IgD-negative memory B cell (primary cell): ENCODE data around the gene TSPEAR. TPM values are rescaled to one million over a fixed set of nuclear protein-coding genes. Genes with fewer than 3 reads are reported as not detected.

Experiments
- H3K27ac Mint-ChIP-seq, 3 donors: one replicate each; pipeline ENCODE4 v1.8.0; 2020 to 2022; ENCODE audit warnings: mild to moderate bottlenecking in 3 of 3, mixed read lengths in 3 of 3, moderate library complexity in 1 of 3
- H3K27me3 Mint-ChIP-seq: one replicate; pipeline ENCODE4 v1.8.0; 2021; ENCODE audit warnings: mixed read lengths
- H3K36me3 Mint-ChIP-seq: one replicate; pipeline ENCODE4 v1.8.0; 2020; ENCODE audit warnings: mild to moderate bottlenecking, mixed read lengths
- H3K4me1 Mint-ChIP-seq, 3 donors: one replicate each; pipeline ENCODE4 v1.8.0; 2020 to 2022; ENCODE audit warnings: mixed read lengths in 3 of 3, mild to moderate bottlenecking in 1 of 3
- H3K4me3 Mint-ChIP-seq, 4 donors: one replicate each; pipeline ENCODE4 v1.8.0; 2020 to 2022; ENCODE audit warnings: mild to moderate bottlenecking in 4 of 4, mixed read lengths in 4 of 4, moderate library complexity in 3 of 4
- H3K9me3 Mint-ChIP-seq, 3 donors: one replicate each; pipeline ENCODE4 v1.8.0; 2020 to 2021; ENCODE audit warnings: mixed read lengths in 3 of 3, mild to moderate bottlenecking in 1 of 3
- polyA plus RNA-seq: library from polyadenylated mRNA; unstranded; fragments of 300-500 nt; fragmentation: Illumina TruSeq; gene quantifications from one replicate; pipeline ENCODE4 v1.2.3, GENCODE V29; 2021

TSPEAR gene
- polyA plus RNA-seq, 1 donor from 2014 or later: not detected

DNA sequence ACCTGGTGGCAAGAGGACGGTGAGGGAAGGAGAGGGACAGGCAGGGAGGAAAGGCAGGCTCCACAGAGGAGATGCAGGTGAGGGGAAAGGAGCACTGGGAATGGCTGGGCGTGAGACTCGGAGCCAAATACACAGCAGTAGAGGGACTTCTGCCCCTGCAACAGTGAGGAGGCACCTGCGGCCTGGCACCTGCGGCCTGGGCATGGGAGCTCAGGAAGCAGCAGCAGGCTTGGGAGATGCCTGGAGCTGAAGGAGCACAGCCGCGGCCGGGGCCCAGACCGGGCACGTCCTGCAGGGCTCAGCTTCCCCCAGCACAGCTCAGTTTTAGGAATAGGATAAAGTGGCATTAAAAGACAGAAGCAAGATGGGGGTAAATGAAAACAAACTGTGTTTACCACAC lies 20.9 kb upstream of the TSPEAR start:
- H3K36me3 Mint-ChIP-seq: no peaks in the 10 kb centered on the region
- H3K27ac Mint-ChIP-seq: no peak overlapping the region

DNA sequence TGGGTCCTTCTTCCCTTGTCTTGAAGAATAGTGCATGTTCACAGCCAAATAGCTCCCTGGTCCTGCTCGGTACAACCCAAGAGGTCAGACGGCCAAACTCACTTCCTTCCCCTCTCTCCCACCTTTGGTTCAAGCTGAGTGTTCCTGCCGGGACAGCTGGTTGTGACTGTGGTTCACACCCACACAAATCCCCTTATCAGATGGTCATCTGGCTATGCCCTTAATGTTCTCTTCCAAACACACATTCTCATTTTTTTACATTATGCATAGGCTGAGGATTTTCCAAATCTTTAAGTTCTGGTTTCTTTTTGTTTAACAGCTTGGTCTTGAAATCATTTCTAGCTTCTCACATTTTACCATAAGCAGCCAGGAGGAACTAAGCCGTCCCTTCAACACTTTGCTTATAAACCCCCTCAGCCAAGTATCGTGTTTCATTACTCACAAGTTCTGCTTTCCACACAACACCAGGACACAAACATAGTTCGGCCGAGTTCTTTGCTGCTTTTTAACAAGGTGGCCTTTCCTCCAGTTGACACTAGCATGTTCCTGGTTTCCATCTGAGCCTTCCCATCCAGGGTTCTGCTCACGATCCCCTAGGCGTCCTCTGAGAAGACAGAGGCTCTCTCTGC lies 19.7 kb upstream of the TSPEAR start:
- H3K27me3 Mint-ChIP-seq: peaks cover 16% of the 10 kb centered on the region
- H3K4me1 Mint-ChIP-seq: no peaks in the 10 kb centered on the region
- H3K4me3 Mint-ChIP-seq: no peak overlapping the region
- no peaks in the 10 kb centered on the region for H3K9me3 Mint-ChIP-seq
- peak overlapping the region in 1 of 3 donors; percentile 85 for H3K27ac Mint-ChIP-seq
- H3K36me3 Mint-ChIP-seq: no peaks in the 10 kb centered on the region

More for the DNA sequence above, 20.9 kb upstream of the TSPEAR start:
- no peaks in the 10 kb centered on the region for H3K4me1 Mint-ChIP-seq
- no peak overlapping the region for H3K4me3 Mint-ChIP-seq
- no peaks in the 10 kb centered on the region for H3K9me3 Mint-ChIP-seq
- peaks cover 11% of the 10 kb centered on the region for H3K27me3 Mint-ChIP-seq

- H3K4me3 Mint-ChIP-seq: no peak overlapping the region
- no peaks in the 10 kb centered on the region for H3K9me3 Mint-ChIP-seq
- peaks cover 19% of the 10 kb centered on the region for H3K27me3 Mint-ChIP-seq
- no peaks in the 10 kb centered on the region for H3K4me1 Mint-ChIP-seq
- no peak overlapping the region for H3K27ac Mint-ChIP-seq
- no peaks in the 10 kb centered on the region for H3K36me3 Mint-ChIP-seq
These were observed 18.6 kb upstream of the TSPEAR start for GRCh38 chr21:44730028-44730395.

DNA sequence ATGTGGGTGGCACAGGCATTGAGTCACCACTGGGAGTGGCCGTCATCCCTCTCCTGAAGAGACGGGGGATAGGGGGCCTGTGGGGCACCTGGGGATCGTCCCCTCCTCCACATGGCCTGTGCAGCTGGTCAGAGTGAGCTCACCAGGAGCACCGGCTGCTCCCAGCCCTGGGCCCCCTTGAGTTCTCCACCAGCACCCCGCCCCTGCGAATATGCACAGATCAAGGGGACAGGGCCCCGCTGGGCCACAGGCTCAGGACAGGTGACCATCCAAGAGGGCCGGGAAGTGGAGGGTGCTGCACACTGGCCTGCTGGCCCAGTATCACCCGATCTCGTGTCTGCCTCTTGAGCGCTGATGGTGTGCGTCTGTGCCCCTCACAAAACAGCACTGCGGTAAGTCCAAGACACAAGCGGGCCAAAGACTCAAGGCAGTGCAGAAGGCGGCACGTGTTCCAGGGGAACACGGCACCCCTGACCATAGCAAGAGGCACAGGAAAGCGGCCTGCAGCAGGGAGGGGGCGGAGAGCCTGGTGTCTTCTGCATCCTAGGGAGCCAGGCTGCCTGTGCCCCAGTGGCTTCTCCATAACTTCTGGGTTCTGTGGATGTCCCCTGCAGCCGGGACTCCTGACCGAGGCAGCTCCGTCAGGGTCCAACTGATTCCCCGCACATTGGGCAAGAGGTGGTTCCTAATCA lies 18.1 kb upstream of the TSPEAR start:
- Mint-ChIP-seq H3K36me3 (no peaks in the 10 kb centered on the region), H3K4me1 (no peaks in the 10 kb centered on the region), H3K27ac (no peak overlapping the region), H3K9me3 (no peaks in the 10 kb centered on the region), H3K27me3 (peaks cover 23% of the 10 kb centered on the region), H3K4me3 (no peak overlapping the region)

- Mint-ChIP-seq H3K36me3 (no peaks in the 10 kb centered on the region), H3K27me3 (peaks cover 28% of the 10 kb centered on the region), H3K4me1 (no peaks in the 10 kb centered on the region), H3K9me3 (peaks cover 0 to 2% (median 0%) of the 10 kb centered on the region in 3 donors), H3K27ac (no peak overlapping the region), H3K4me3 (no peak overlapping the region)
These were observed 17.3 kb upstream of the TSPEAR start for GRCh38 chr21:44728716-44729115.

DNA sequence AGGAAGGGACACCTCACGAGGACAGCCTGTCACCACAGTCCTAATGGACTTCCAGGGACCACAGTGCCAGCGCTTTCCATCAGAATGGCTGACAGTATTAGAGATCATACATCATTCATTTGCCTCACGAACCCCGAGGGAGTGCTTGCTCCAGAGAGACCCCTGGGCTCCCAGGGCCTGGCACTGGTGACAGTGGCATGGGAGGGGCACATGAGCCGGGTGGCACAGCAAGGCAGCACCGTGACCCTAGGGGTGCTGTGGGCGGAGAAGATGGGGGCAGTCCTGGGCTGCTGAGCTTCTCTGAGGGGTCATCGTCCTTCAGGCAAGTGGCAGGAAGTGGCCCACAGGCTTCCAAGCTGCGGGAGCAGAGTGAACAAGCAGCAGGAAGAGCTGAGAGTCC lies 16.4 kb upstream of the TSPEAR start:
- Mint-ChIP-seq H3K36me3 (no peaks in the 10 kb centered on the region), H3K4me1 (peaks cover 0 to 3% (median 3%) of the 10 kb centered on the region in 3 donors), H3K4me3 (no peak overlapping the region), H3K27me3 (peaks cover 35% of the 10 kb centered on the region), H3K9me3 (peaks cover 0 to 2% (median 0%) of the 10 kb centered on the region in 3 donors), H3K27ac (no peak overlapping the region)

DNA sequence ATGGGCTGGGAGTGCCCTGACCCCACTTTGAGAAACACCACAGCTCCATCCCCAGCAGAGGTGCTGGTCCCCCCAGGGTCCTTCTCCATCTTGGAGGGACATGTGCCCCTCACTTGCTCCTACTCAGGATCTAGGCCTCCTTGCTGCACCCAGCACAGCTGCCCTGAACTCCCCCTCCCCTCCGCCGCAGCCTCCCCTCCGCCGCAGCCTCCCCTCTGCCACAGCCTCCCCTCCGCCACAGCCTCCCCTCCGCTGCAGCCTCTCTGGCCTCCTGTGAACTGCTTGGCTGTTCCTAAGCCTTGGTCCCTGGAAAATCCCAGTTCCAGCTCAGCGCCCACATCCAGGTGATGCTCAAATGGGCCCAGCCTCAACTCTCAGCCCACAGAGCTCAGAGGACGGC lies 15.9 kb upstream of the TSPEAR start:
- Mint-ChIP-seq H3K9me3 (peaks cover 0 to 2% (median 0%) of the 10 kb centered on the region in 3 donors), H3K27me3 (peaks cover 39% of the 10 kb centered on the region), H3K36me3 (no peaks in the 10 kb centered on the region), H3K27ac (no peak overlapping the region), H3K4me3 (no peak overlapping the region), H3K4me1 (peaks cover 0 to 4% (median 3%) of the 10 kb centered on the region in 3 donors)

GRCh38 chr21:44726826-44727225 lies 15.5 kb upstream of the TSPEAR start:
- Mint-ChIP-seq H3K27ac (no peak overlapping the region), H3K27me3 (peaks cover 43% of the 10 kb centered on the region), H3K36me3 (no peaks in the 10 kb centered on the region), H3K4me1 (peaks cover 0 to 4% (median 3%) of the 10 kb centered on the region in 3 donors), H3K4me3 (no peak overlapping the region), H3K9me3 (peaks cover 0 to 2% (median 0%) of the 10 kb centered on the region in 3 donors)

- Mint-ChIP-seq H3K27me3 (peaks cover 42% of the 10 kb centered on the region), H3K4me3 (no peak overlapping the region), H3K4me1 (peaks cover 0 to 4% (median 3%) of the 10 kb centered on the region in 3 donors), H3K9me3 (peaks cover 0 to 2% (median 0%) of the 10 kb centered on the region in 3 donors), H3K27ac (no peak overlapping the region), H3K36me3 (no peaks in the 10 kb centered on the region)
These were observed 13.6 kb upstream of the TSPEAR start for GRCh38 chr21:44724926-44725325.

- no peak overlapping the region for H3K27ac Mint-ChIP-seq
- H3K9me3 Mint-ChIP-seq: peaks cover 0 to 2% (median 0%) of the 10 kb centered on the region in 3 donors
- H3K27me3 Mint-ChIP-seq: peaks cover 41% of the 10 kb centered on the region
- peak overlapping the region in 1 of 4 donors; percentile 50 for H3K4me3 Mint-ChIP-seq
- no peaks in the 10 kb centered on the region for H3K36me3 Mint-ChIP-seq
- H3K4me1 Mint-ChIP-seq: peaks cover 0 to 4% (median 3%) of the 10 kb centered on the region in 3 donors
These were observed 12.8 kb upstream of the TSPEAR start for GRCh38 chr21:44724196-44724595.

GRCh38 chr21:44723177-44724131 lies 12.1 kb upstream of the TSPEAR start:
- Mint-ChIP-seq H3K4me3 (peak overlapping the region in 2 of 4 donors; percentile 71 to 76), H3K4me1 (peaks cover 0 to 4% (median 3%) of the 10 kb centered on the region in 3 donors), H3K9me3 (peaks cover 0 to 2% (median 0%) of the 10 kb centered on the region in 3 donors), H3K36me3 (no peaks in the 10 kb centered on the region), H3K27me3 (peaks cover 45% of the 10 kb centered on the region), H3K27ac (peak overlapping the region in 1 of 3 donors; percentile 53)

GRCh38 chr21:44722731-44723130 lies 11.4 kb upstream of the TSPEAR start:
- H3K4me3 Mint-ChIP-seq: peak overlapping the region in 2 of 4 donors; percentile 71 to 76
- H3K27me3 Mint-ChIP-seq: peaks cover 52% of the 10 kb centered on the region

GRCh38 chr21:44720170-44720569 lies 8.8 kb upstream of the TSPEAR start:
- Mint-ChIP-seq H3K4me3 (no peak overlapping the region), H3K27ac (no peak overlapping the region), H3K9me3 (peaks cover 0 to 6% (median 6%) of the 10 kb centered on the region in 3 donors), H3K4me1 (peaks cover 0 to 4% (median 3%) of the 10 kb centered on the region in 3 donors), H3K27me3 (peaks cover 53% of the 10 kb centered on the region), H3K36me3 (peaks cover 1% of the 10 kb centered on the region)

More at GRCh38 chr21:44722731-44723130, 11.4 kb upstream of the TSPEAR start:
- Mint-ChIP-seq H3K9me3 (peaks cover 0 to 2% (median 0%) of the 10 kb centered on the region in 3 donors), H3K27ac (peak overlapping the region in 1 of 3 donors; percentile 53), H3K36me3 (peaks cover 1% of the 10 kb centered on the region), H3K4me1 (peaks cover 0 to 4% (median 3%) of the 10 kb centered on the region in 3 donors)

DNA sequence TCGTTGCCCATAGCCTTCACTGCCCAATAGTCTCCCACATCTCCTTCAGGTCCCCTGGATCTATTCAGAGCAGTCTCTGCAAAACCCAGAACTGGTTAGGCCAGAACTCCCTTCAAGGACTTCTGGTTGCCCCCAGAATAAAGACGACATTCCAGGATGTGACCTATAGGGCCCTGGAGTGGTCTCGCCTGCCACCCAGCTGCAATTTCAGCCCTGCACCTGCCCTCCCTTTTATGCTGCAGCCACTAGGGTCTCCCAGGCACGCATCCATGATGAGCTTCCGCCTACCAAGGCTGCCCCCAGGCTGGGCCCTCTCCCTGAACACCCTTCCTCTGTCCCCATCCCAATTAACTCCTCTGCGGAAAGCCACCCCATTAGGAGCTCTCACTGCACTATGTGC lies 7.2 kb upstream of the TSPEAR start:
- H3K36me3 Mint-ChIP-seq: peaks cover 1% of the 10 kb centered on the region
- no peak overlapping the region for H3K27ac Mint-ChIP-seq
- H3K4me3 Mint-ChIP-seq: no peak overlapping the region
- H3K4me1 Mint-ChIP-seq: peaks cover 0 to 5% (median 4%) of the 10 kb centered on the region in 3 donors
- peaks cover 55% of the 10 kb centered on the region for H3K27me3 Mint-ChIP-seq
- H3K9me3 Mint-ChIP-seq: peaks cover 0 to 6% (median 5%) of the 10 kb centered on the region in 3 donors

- H3K36me3 Mint-ChIP-seq: peaks cover 1% of the 10 kb centered on the region
- no peak overlapping the region for H3K4me3 Mint-ChIP-seq
- H3K4me1 Mint-ChIP-seq: peaks cover 0 to 4% (median 3%) of the 10 kb centered on the region in 3 donors
- peaks cover 0 to 6% (median 5%) of the 10 kb centered on the region in 3 donors for H3K9me3 Mint-ChIP-seq
- H3K27ac Mint-ChIP-seq: no peak overlapping the region
- peaks cover 56% of the 10 kb centered on the region for H3K27me3 Mint-ChIP-seq
These were observed 6.7 kb upstream of the TSPEAR start for GRCh38 chr21:44718093-44718492.
